KBM-7 (cell line): ENCODE results near the gene KPNA6.
"Not testable (repeated sequence)": the region's sequence is repeated elsewhere in the genome, so short reads cannot be mapped to it uniquely, and the experiment has no call there.

Experiments used
- DNase-seq: peaks from one replicate; pipeline ENCODE4 v3.0.0-alpha.2; 2015
- in situ Hi-C: fragments of 300-500 bp; cut with MboI; formaldehyde crosslinking; loops from 2 replicates; pipeline ENCODE4 v1.14.3; 2020; ENCODE audit warnings: low sequenced_read_pairs, low pct_unique_long_range_greater_than_20kb, mixed read lengths

KPNA6 gene

DNA sequence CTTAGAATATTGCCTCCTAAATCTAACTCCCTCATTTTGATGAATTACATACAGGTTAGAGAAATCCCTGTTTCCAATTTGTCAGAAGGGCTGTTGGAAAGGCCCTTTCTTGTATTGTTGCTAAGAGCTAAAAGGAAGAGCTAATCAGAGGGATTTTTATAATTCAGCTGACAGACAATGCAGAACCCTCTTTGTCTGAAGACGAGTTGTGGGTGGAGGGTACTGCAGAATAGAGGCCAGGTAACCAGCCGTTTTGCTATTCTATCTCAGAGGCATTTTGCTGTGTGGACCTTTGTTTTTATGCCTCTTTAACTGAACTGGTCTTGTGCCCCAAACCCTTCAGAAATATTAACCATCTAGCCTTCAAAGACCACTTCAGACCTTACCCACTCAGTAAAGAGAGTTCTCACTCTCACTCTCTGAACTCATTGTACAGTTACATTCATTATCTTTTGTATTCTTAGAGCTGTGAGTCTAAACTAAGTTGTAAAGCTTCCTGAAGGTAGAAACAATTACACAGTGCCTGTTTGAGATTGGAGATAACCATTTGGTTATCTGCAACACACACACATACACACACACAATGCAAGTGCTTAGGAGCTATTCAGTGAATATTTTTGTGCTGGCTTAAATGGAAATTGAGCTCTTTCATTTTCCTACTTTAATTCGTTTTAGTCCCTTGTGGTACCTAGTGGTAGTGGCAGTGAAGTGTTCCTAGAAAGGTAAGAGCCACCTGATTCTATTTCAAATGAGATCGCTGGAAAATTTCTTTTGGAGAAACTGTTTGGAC is 19.7 kb downstream of the KPNA6 start:
- in situ Hi-C loops: no loop called here
- DNase-seq: no peak

DNA sequence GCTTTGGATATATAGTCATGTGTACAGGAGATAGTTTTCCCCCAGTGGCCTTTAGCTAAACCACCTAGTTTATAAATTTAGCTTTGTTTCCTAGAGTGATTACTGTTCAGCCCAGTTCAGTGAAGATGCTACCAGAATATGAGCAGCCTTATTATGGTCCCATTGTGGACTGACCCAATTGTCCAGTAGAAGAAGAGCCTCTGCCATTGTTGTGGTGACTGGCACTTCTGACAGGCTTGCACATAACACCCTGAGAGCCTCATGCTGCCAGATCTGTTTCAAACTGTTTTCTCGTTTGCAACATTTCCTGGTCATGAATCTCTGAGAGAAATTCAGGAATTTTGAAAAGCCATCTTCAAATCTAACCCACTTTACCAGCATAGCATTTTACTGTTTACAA is 20.6 kb downstream of the KPNA6 start:
- no peak for DNase-seq
- in situ Hi-C loops: no loop called here

DNA sequence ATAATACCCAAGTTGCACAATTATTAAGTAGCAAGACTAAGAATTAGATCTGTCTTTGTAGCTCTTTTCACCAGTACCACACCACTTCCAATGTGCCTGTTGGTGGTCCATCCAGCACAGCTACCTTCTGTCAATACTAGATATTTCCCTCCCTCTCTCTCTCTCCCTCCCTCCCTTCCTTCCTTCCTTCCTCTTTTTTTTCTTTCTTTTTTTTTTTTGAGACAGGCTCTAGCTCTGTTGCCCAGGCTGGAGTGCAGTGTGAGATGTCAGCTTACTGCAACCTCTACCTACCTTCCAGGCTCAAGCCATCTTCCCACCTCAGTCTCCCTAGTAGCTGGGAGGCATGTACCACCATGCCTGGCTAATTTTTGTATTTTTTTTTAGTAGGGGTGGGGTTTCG is 21.1 kb downstream of the KPNA6 start:
- DNase-seq: peak; percentile 62
- in situ Hi-C loops: no loop called here

DNA sequence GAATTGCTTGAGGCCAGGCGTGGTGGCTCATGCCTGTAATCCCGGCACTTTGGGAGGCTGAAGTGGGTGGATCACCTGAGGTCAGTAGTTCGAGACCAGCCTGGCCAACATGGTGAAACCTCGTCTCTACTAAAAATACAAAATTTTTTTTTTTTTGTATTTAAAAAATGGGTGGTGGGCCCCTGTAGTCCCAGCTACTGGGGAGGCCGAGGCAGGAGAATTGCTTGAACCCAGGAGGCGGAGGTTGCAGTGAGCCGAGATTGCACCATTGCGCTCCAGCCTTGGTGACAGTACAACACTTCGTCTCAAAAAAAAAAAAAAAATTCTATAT is 26.1 kb downstream of the KPNA6 start:
- DNase-seq, in situ Hi-C loops: not testable (repeated sequence)

DNA sequence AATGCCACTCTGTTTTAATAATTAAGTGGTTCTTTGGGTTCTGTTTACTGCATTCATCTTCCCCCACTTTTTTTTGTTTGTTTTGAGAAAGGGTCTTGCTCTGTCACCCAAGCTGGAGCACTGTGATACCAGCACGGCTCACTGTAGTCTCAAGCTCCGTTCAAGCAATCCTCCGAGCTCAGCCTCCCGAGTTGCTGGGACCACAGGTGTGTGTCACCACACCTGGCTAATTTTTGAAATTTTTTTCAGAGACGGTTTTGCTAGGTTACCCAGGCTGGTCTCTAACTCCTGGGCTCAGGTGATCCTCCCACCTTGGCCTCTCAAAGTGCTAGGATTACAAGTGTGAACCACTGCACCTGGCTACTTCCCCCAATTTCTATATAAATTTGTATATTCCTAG is 29.3 kb downstream of the KPNA6 start:
- no peak for DNase-seq
- in situ Hi-C loops: no loop called here

DNA sequence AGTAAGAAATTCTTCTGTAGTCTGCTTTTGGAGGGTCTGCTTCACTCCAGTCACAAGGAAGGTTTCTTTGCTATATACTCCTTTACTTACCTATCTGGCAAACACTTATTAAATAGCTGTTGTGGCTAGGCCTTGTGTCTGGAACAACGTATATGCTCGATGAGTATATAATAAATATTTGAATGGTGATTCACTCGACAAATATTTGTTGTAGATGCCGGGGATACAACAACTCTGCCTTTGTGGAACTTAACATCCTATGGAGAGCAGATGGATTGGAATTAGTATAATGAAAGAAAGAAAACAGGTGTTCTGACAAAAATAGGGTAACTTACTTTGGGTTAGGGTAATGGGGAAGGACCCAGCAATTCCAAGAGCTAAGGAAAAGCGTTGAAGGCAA is 31.1 kb downstream of the KPNA6 start:
- DNase-seq: no peak
- in situ Hi-C loops: no loop called here

DNA sequence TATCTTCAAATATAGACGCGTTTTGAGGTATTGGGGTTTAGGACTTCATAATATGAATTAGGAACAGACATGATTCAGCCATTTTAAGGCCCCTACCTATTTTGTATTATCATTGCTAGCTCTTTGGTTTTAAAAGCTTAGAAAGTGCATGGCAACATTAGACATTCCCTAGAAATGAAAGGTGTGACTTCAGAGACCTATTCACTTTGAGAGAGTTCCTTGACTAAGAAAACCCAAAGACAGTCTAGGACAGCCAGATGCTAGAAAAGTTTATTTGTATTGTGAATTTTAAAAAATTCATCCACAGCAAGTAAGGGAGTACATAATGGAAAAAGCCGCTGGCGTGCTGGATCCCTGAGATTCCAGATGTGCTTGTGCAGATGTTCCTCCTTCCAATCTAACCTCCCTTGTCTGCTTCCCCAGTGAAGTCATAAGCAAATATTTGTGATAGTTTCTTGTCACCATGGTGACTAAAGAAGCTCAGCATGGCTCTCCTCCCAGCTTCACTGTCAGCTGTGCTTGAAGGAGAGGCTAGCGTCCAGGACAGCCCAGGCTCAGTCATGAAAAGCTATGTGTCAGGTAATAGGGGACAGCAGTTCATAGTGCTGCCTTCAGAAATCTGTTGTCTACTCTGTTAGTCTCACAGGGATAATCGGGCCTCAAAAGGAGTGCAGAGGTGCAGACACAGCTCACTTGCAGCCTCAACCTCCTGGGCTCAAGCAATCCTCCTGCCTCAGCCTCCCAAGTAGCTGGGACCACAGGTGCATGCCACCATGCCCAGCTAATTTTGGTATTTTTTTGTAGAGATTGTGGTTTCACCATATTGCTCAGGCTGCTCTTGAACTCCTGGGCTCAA is 34.8 kb downstream of the KPNA6 start:
- peak; percentile 17 for DNase-seq
- in situ Hi-C loops: no loop called here

DNA sequence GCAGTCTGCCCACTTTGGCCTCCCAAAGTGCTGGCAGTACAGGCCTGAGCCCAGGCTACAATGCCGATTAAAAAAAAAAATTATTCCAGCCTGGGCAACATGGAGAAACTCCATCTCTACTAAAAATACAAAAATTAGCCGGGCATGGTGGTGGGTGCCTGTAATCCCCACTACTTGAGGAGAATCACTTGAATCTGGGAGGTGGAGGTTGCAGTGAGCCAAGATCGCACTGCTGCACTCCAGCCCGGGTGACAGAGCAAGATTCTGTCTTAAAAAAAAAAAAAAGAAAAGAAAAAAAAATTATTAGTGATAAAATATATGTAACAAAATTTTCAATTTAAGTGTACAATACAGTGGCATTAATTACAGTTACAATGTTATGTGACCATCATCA is 35.4 kb downstream of the KPNA6 start:
- in situ Hi-C loops, DNase-seq: not testable (repeated sequence)

DNA sequence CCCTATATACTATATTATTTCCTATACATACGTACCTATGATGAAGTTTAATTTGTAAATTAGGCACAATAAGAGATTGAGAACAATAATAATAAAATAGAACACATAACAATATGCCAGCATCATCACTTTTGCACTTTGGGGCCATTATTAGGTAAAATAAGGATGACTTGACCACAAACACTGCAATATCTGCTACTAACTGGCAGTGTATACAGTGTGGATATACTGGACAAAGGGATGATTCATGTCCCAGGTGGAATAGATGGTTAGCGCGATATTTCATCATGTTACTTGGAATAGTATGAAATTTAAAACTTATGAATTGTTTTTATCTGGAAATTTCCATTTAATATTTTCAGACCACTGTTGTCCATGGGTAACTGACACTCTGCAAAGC is 36.2 kb downstream of the KPNA6 start:
- DNase-seq: no peak
- in situ Hi-C loops: no loop called here

DNA sequence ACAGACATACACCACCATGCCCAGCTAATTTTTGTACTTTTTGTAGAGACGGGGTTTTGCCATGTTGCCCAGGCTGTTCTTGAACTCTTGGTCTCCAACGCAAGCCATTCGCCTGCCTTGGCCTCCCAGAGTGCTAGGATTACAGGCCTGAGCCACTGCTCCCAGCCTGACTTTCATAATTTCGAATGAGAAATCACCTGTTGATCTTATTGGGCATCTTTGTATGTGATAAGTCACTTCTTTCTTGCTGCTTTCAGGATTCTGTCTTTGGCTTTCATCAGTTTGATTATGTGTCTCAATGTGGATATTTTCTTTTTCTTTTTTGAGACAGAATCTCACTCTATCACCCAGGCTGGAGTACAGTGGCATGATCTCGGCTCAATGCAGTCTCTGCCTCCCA is 39.9 kb downstream of the KPNA6 start:
- in situ Hi-C loops: not testable (repeated sequence)

DNA sequence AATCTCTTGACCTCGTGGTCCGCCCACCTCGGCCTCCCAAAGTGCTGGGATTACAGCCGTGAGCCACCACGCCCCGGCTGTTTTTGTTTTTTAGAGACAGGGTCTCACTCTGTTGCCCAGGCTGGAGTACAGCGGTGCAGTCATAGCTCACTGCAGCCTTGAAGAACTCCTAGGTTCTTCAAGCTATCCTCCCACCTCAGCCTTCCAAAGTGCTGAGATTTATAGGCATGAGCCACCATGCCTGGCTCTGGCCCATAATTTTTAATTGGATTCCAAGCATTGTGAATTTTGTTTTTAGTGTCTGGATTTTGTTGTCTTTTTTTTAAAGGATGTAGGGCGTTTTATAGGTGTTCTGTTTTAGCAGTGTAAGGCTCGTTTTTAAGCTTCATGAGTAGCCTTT is 43.0 kb downstream of the KPNA6 start:
- DNase-seq: no peak
- in situ Hi-C loops: no loop called here

More for the DNA sequence above, 39.9 kb downstream of the KPNA6 start:
- not testable (repeated sequence) for DNase-seq

DNA sequence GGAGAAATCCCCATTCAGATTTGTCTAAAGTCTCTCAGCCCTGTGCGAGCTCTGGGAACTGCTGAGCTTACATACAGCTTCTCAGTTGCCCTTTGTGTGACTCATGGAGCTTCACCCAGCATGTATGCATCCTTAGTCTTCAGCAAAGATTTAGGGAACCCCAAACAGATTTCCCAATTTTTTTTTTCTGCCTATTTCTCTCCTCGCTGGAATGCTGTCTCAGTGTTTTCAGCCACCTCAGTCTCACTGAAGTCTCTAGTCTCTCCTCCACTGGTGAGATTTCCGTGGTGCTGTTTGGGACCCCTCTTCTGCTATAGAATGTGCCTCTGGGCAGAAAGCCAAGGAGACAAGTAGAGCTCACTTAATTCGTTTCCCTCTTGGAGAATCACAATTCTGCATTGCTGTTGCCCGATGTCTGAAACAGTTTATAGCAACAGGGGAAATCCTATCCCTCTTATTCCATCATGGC is 43.5 kb downstream of the KPNA6 start:
- no peak for DNase-seq
- in situ Hi-C loops: no loop called here

DNA sequence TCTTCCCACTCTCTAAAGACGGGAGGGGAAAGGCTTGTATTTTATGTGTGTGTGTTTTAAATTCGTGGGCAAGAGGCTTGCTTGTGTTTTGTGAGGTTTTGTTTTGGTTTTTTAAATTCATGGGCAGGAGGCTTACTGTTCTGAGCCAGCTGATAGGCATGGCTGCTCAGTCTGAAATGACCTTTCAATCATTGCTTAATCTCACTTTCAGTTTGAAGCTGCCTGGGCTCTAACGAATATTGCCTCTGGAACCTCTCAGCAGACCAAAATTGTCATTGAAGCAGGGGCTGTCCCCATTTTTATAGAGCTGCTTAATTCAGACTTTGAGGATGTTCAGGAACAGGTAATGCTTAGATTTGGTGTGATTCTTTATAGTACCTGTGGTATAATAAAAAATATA is 51.3 kb downstream of the KPNA6 start:
- in situ Hi-C loops: no loop called here
- DNase-seq: no peak

DNA sequence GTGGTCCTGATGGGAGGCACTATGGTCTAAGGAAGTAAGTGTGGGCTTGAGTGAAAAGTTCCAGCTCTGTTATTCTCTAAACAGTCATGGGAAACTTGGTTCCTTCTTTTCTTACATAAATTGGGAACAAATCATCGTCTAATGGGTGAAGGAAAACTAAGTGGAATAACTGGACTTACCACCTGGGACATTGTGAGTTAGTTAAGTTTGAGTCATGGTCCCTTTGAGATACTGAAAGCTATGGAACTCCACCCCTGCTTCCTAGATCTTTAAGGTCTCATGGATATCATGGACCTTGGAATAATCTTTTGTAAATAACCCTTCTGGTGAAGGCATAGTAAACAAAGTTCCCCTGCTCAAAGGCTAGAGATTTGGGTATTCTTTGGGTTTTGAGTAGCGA is 55.5 kb downstream of the KPNA6 start:
- in situ Hi-C loops: no loop called here
- no peak for DNase-seq

DNA sequence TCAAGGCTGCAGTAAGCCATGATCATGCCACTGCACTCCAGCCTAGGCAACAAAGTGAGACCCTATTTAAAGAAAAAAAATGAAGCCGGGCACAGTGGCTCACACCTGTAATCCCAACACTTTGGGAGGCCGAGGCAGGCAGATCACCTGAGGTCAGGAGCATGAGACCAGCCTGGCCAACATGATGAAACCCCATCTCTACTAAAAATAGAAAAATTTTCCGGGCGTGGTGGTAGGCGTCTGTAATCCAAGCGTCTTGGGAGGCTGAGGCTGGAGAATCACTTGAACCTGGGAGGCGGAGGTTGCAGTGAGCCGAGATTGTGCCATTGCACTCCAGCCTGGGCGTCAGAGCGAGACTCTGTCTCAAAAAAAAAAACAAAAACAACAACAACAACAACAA is 57.8 kb downstream of the KPNA6 start:
- in situ Hi-C loops, DNase-seq: not testable (repeated sequence)

DNA sequence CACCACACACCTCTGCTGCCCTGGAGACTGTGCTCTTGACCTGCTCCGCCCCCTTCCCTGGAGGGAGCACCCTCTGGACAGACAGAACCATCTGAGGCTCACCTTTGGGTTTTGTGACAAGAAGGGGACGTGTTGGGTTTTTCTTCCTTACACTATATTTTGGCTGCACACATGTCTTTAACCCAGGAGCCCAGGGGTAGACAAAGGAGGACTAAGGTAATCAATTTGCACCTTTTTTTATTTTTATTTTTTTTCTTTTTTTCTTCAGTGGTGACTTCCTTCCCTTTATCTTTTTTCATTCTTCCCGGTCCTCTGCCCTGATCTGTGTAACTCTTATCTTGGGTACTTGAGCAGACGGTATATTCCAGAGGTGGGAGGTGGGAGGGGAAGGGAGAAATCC is 63.1 kb downstream of the KPNA6 start:
- in situ Hi-C loops: no loop called here
- no peak for DNase-seq

DNA sequence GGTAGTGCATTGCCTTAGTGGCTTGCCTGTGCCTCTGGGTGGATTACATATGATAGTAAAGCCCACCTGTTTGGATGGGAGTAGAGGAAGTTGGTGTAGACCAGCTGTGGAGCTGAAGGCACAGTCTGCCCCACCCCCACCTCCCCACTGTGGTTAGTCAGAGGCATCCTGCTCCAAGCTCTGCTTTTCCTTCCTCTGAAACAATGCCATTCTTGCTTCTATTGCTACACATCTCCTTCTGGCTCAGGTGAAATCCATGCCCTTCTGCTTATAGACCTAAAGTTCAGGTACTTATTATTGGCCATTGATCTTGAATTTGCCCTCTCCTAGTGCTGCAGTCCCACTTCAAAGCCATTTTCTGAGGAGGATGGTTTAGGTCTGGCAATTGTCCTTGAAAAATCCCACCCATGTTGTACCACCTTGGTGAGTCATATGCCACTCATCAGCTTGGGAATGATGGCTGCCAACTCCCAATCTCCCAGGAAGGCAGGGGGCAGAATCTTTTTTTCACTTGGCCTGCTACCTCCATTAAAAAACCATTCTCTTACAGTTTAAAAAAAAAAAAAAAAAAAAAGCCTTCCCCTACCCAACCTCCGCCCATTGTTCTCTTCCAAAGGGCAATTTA is 64.9 kb downstream of the KPNA6 start:
- in situ Hi-C loops: no loop called here
- DNase-seq: peak; percentile 54

DNA sequence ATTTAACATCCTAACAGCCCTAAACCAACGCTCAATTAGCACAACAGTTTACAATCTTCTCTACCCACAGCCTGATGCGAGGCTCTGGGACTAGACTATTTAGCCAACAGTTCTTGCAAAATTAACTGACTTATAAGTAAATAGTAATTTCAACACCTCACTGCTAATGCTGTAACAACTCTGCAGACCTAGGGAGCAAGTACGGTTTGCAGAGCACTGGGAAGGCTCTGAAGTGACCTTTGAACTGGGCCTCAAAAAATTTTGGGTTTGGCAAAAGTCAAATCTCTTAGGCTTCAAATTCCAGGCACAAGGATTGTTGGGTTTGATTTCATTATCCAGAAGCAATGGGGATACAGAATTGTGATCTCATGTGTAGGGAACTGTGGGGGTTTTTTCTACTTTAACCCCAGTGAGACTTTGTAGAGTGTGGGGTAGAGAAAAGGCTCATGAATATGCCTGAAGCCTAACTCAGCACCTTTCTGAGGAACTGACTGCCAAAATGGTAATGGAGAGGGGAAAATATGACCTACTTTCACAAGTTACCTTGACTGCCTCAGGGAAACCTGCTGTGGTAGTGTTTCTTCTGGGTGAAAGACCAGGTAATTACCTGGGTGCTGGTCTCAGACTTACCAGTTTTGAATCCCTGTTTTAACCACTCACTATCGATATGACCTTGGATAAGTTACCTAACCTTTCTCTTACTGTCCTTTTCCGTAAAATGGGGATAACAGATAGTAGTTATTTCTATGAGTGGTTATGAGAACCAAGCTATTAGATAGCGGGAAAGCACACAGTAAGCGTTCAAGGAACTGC is 70.7 kb downstream of the KPNA6 start:
- in situ Hi-C loops: no loop called here
- no peak for DNase-seq

DNA sequence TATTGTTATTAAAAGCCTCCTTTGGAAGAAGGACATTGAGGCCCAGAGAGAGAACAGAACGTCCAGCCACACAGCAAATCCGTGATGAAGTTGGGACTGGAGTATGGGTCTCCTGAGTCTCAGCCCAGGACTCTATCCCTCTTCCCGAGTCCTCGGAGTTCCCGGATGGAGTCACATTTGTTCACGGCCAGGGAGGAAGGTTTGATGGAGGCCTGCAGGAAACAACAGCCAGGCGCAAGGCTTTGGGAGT is 71.3 kb downstream of the KPNA6 start:
- in situ Hi-C loops: no loop called here
- DNase-seq: no peak
